NCI-H526 (cell line): ENCODE measurements around the gene REN.

Experiments used
- DNase-seq, 2 experiments: peaks; one replicate each; lab custom pipeline; 2025; lab: John Stamatoyannopoulos, UW

Gene REN

GRCh38 chr1:204130981-204131892, 34.9 kb downstream of the REN start:
- no peak for DNase-seq

- no peak for DNase-seq
Measured at GRCh38 chr1:204130178-204130577, 36.0 kb downstream of the REN start.

GRCh38 chr1:204128964-204129896, 36.9 kb downstream of the REN start:
- DNase-seq: peak in 1 of 2 experiments; percentile 73

GRCh38 chr1:204128464-204128963, 37.6 kb downstream of the REN start:
- no peak for DNase-seq

GRCh38 chr1:204127597-204128242, 38.4 kb downstream of the REN start:
- peak in 1 of 2 experiments; percentile 66 for DNase-seq

GRCh38 chr1:204126956-204127355, 39.2 kb downstream of the REN start:
- no peak for DNase-seq

GRCh38 chr1:204126386-204126785, 39.8 kb downstream of the REN start:
- no peak for DNase-seq

- DNase-seq: no peak
Measured at GRCh38 chr1:204125759-204126351, 40.3 kb downstream of the REN start.

GRCh38 chr1:204124639-204125038, 41.5 kb downstream of the REN start:
- DNase-seq: peak in 1 of 2 experiments; percentile 61

- peak in 1 of 2 experiments; percentile 39 for DNase-seq
Measured at GRCh38 chr1:204123376-204123775, 42.8 kb downstream of the REN start.

GRCh38 chr1:204121840-204122555, 44.1 kb downstream of the REN start:
- no peak for DNase-seq

- DNase-seq: no peak
Measured at GRCh38 chr1:204116539-204116938, 49.6 kb downstream of the REN start.

GRCh38 chr1:204115116-204115515, 51.0 kb downstream of the REN start:
- DNase-seq: no peak

GRCh38 chr1:204114606-204115005, 51.5 kb downstream of the REN start:
- no peak for DNase-seq

GRCh38 chr1:204113896-204114295, 52.2 kb downstream of the REN start:
- no peak for DNase-seq

- DNase-seq: no peak
Measured at GRCh38 chr1:204112876-204113730, 53.0 kb downstream of the REN start.

- DNase-seq: no peak
Measured at GRCh38 chr1:204110894-204111633, 55.1 kb downstream of the REN start.

- no peak for DNase-seq
Measured at GRCh38 chr1:204108312-204109141, 57.6 kb downstream of the REN start.
